Measurements from ENCODE around the gene SWSAP1. TPM values are rescaled to one million over a fixed set of nuclear protein-coding genes. Genes with fewer than 3 reads are reported as not detected.
A peak's percentile ranks its signal among the peaks of the same experiment; 100 is the strongest.
"Not testable (repeated sequence)": the region's sequence is repeated elsewhere in the genome, so short reads cannot be mapped to it uniquely, and the experiment has no call there.

The SWSAP1 gene
- total RNA-seq, 4 donors from 2014 or later: 2.1 to 3.3 (median 2.3) TPM

DNA sequence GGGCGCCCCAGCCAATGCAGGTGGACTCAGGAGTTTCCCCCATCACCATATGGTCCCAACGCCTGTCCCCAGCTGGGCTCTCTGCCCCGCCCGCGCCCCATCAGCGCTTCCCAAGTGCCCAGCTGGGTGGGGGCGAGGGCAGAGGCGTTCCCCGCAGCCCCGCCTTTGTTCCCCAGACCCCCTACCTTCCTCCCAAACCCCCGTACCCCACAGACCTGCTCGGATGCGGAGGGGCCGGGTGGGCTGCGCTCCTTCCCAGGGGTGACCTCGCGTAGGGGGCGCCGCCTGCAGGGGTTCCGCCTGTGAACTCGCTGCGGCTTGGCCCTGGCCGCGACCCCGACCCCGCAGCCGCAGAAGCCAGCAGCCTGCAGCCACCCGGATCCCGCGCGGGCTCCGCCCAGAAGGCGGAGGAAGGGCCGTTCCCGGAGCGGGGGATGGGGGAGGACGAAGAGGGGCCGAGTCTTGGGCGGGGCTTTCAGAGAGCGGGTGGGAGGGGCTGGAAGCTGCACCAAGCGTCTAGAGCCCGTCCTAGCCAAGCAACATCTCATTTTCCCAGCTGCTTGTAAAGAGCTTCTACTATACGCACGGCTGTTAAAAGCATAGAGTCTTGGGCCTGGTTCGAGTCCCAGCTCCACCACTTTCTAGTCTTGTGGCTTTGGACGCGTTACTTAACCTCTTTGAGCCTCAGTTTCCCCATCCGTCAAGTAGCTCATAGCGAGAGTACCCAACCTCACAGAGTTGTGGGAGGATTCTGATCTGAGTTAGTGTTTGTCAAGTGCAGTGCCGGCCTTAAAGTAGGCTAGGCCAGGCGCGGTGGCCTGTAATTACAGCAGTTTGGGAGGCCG, 35.0 kb upstream of the SWSAP1 start, which contains the start of gene RAB3D:
Gene RAB3D, minus strand, starts transcription at position 404 of the 845 bp plus-strand sequence. CDS start 2,258 bp downstream, outside the sequence.
- TF ChIP-seq, protein P1, sequence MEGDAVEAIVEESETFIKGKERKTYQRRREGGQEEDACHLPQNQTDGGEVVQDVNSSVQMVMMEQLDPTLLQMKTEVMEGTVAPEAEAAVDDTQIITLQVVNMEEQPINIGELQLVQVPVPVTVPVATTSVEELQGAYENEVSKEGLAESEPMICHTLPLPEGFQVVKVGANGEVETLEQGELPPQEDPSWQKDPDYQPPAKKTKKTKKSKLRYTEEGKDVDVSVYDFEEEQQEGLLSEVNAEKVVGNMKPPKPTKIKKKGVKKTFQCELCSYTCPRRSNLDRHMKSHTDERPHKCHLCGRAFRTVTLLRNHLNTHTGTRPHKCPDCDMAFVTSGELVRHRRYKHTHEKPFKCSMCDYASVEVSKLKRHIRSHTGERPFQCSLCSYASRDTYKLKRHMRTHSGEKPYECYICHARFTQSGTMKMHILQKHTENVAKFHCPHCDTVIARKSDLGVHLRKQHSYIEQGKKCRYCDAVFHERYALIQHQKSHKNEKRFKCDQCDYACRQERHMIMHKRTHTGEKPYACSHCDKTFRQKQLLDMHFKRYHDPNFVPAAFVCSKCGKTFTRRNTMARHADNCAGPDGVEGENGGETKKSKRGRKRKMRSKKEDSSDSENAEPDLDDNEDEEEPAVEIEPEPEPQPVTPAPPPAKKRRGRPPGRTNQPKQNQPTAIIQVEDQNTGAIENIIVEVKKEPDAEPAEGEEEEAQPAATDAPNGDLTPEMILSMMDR (IDR thresholded peaks at IDR 0.05): no peak
- no peak for TF ChIP-seq POLR2A (IDR thresholded peaks at IDR 0.05)
- peak within 1 kb of the TSS; percentile 84 for H3K4me3 ChIP-seq (ENCODE audit: low read depth, poor library complexity, severe bottlenecking)
- intact Hi-C loops (cut with DNase I; ENCODE audit: low total_unique reads): no loop called here
- DNase-seq (ENCODE audit: low spot score in 2 of 2): peak; percentile 91 to 99
- WGBS, 2 donors: 5 to 8% methylated on average over 37 to 43 of the region's 53 CpGs

DNA sequence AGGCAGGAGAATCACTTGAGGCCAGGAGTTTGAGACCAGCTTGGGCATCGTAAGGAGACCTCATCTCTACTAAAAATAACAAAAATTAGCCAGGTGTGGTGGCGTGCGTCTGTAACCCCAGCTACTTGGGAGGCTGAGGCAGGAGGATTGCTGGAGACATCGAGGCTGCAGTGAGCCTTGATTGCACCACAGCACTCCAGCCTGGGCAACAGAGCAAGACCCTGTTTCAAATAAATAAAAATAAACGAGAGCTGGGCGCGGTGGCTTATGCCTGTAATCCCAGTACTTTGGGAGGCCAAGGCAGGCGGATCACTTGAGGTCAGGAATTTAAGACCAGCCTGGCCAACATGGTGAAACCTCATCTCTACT, 34.4 kb upstream of the SWSAP1 start:
- 81 to 82% methylated on average over 8 of the region's 8 CpGs for WGBS, 2 donors
- DNase-seq (ENCODE audit: low spot score in 2 of 2); intact Hi-C loops (cut with DNase I; ENCODE audit: low total_unique reads); H3K4me3 ChIP-seq (ENCODE audit: low read depth, poor library complexity, severe bottlenecking): not testable (repeated sequence)

DNA sequence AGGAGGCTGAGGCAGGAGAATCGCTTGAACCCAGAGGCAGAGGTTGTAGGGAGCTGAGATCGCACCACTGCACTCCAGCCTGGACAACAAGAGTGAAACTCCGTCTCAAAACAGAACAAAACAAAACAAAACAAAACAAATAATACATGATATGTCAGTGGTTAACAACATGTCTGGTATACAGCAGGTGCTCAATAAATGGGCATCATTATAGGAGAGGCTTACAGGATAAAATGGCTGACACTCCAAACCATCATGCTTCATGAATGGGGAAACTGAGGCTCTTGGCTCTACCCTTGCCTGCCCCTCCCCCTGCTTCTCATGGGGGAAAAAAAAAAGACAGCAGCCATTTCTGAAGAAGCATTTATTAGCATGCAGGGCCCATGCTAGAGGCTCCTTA, 32.0 kb upstream of the SWSAP1 start:
- intact Hi-C loops (cut with DNase I; ENCODE audit: low total_unique reads): no loop called here
- TF ChIP-seq POLR2A (IDR thresholded peaks at IDR 0.05): no peak
- TF ChIP-seq, protein P1 (IDR thresholded peaks at IDR 0.05): no peak
- H3K4me3 ChIP-seq (ENCODE audit: low read depth, poor library complexity, severe bottlenecking): no peak overlapping the region
- DNase-seq (ENCODE audit: low spot score in 2 of 2): no peak
- 88 to 91% methylated on average over 3 of the region's 3 CpGs for WGBS, 2 donors

DNA sequence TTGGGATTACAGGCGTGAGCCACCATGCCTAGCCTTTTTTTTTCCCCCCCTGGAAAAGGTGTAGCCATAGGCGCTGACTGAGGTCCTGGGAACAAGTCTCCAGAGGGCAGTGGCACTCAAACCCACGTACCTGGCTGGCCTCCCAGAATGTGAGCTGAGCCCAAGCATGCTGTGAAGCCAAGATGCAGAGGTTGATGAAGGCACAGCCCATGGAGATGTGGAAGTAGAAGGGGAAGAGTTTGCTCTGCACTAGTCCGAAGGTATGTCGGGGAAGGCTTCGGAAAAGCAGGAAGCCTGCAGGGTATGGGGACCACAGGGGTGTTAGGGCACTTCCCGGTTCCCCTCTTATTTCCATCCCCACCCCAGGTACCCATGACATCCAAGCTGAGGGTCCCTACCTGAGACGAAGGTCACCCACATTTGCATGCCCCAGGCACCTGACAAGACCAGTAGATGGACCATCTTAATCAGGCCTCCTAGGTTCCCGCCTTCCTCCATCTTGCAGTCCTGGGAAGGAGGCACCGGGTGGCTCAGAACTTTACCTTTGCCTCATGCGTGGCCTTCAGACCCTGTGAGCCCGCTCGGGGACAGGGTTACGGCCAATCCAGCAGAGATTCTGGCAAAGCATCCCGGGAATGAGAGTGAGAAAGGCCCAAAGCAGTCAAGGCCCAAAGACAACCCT, 29.2 kb upstream of the SWSAP1 start:
- no peak for DNase-seq (ENCODE audit: low spot score in 2 of 2)
- 45 to 46% methylated on average over 15 of the region's 15 CpGs for WGBS, 2 donors
- H3K4me3 ChIP-seq (ENCODE audit: low read depth, poor library complexity, severe bottlenecking): no peak overlapping the region
- intact Hi-C loops (cut with DNase I; ENCODE audit: low total_unique reads): no loop called here
- no peak for TF ChIP-seq POLR2A (IDR thresholded peaks at IDR 0.05)
- TF ChIP-seq, protein P1 (IDR thresholded peaks at IDR 0.05): no peak

DNA sequence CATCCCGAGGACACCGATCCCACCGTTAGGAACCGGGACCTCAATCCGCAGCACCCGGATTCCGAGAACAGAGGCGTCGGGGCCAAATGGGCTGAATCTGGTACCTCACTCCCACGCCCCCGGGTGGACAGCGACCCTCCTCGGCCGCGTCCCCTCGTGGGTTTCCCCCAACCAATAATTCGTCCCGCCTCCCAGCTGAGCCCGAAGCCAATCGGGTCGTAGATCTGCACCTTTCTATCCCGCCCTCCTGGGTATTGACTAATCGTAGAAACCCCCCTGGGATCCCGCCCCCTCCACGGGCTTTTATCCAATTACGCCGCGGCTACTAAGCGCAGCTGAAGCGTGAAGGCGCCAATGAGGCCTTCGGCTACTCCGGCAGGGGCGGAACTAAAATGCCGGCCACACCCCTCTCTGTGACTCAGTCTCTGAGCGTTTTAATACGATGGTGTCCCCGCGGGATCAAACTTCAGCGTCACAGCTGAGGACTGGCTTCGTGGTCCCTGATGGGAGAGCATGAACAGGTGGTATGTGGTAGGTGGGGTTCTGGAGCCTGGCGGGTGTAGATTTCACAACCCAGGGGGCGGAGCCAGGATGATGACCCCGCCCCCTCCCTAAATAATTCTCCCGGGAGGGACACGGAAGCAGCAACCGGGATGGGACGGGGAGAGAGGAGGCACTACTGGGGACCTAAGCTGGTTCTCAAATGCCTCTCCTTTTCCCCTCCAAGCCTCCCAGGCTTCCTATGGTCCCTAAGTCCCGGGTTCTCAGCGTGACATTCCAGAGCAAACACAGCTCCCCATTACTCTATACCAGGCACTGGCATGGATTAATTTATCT, 28.1 kb upstream of the SWSAP1 start, which contains the start of the genes CCDC159 and TMEM205:
Gene CCDC159, plus strand, starts transcription at position 416 of the 837 bp plus-strand sequence. Its CDS starts 88 bp downstream, at position 504.
Gene TMEM205, minus strand, starts transcription at position 165 of the 837 bp plus-strand sequence. CDS start 649 bp downstream, outside the sequence.
- WGBS, 2 donors: 0 to 1% methylated on average over 50 of the region's 50 CpGs

More for the DNA sequence above, 28.1 kb upstream of the SWSAP1 start, which contains the start of the genes CCDC159 and TMEM205:
- TF ChIP-seq, protein P1 (IDR thresholded peaks at IDR 0.05): no peak
- TF ChIP-seq POLR2A (IDR thresholded peaks at IDR 0.05): no peak
- peak; percentile 99 to 100 for DNase-seq (ENCODE audit: low spot score in 2 of 2)
- intact Hi-C loops (cut with DNase I; ENCODE audit: low total_unique reads): no loop called here
- H3K4me3 ChIP-seq (ENCODE audit: low read depth, poor library complexity, severe bottlenecking): peak within 1 kb of the TSS; percentile 52
